ENCODE data around the gene CCNB2. TPM values are rescaled to one million over a fixed set of nuclear protein-coding genes. Genes with fewer than 3 reads are reported as not detected.
"Not testable (repeated sequence)": the region's sequence is repeated elsewhere in the genome, so short reads cannot be mapped to it uniquely, and the experiment has no call there.

CCNB2 gene
- total RNA-seq, 6 donors from 2014 or later: 1.7 to 4.9 (median 2.8) TPM; not detected in 1

DNA sequence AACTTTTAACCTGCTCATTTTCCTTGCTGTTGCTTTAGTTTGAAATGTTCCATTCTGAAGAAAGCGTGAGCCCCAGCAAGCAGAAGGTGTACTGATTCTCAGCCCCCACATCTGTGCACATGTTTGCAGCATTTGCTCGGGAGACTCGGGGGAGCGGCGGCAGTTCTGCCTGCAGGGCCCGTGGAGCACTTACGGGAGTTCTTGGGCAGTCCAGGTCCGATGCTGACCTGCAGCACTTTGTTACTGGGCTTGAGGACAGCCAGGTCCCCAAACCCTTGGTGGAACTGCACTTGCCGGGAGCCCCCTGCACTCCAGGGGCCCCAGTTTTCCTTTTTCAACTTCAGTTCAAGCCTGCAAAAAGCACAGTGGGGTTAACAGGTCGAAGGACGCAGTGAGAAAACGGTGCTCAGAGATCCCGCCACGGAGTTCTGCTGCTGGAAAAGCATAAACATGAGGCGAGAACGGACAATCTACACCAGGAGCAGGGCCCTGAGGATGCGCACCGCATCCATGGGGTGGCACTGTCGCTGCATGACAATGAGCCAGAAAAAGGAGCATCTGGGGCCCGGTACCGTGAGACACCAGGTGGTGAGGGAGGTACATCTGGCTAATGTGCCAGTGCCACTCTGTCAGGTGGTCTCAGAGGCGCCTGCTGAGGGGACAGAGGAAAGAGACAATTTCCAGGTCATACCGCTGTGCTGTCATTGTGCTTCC is 56.1 kb downstream of the CCNB2 start:
- TF ChIP-seq EP300 (IDR thresholded peaks at IDR 0.05) (no peak), POLR2A (IDR thresholded peaks at IDR 0.05) (no peak), POLR2AphosphoS5 (IDR thresholded peaks at IDR 0.05) (no peak)
- TF ChIP-seq, protein P1, sequence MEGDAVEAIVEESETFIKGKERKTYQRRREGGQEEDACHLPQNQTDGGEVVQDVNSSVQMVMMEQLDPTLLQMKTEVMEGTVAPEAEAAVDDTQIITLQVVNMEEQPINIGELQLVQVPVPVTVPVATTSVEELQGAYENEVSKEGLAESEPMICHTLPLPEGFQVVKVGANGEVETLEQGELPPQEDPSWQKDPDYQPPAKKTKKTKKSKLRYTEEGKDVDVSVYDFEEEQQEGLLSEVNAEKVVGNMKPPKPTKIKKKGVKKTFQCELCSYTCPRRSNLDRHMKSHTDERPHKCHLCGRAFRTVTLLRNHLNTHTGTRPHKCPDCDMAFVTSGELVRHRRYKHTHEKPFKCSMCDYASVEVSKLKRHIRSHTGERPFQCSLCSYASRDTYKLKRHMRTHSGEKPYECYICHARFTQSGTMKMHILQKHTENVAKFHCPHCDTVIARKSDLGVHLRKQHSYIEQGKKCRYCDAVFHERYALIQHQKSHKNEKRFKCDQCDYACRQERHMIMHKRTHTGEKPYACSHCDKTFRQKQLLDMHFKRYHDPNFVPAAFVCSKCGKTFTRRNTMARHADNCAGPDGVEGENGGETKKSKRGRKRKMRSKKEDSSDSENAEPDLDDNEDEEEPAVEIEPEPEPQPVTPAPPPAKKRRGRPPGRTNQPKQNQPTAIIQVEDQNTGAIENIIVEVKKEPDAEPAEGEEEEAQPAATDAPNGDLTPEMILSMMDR (IDR thresholded peaks at IDR 0.05): peak in 3 of 6 experiments; percentile 29 to 33 (median 32)
- H3K36me3 ChIP-seq: peaks cover 0 to 47% (median 15%) of the 10 kb centered on the region in 4 donors
- H3K27ac ChIP-seq: no peak overlapping the region
- H3K27me3 ChIP-seq: no peaks in the 10 kb centered on the region
- H3K4me1 ChIP-seq: peaks cover 2 to 10% (median 7%) of the 10 kb centered on the region in 4 donors
- no peak for ATAC-seq (ENCODE audit: low FRiP score in 2 of 2)
- H3K9me3 ChIP-seq: no peaks in the 10 kb centered on the region
- 88 to 92% methylated on average over 15 to 23 of the region's 23 CpGs for WGBS, 2 donors
- DNase-seq: peak in 1 of 2 donors; percentile 71
- H3K4me3 ChIP-seq: no peak overlapping the region

DNA sequence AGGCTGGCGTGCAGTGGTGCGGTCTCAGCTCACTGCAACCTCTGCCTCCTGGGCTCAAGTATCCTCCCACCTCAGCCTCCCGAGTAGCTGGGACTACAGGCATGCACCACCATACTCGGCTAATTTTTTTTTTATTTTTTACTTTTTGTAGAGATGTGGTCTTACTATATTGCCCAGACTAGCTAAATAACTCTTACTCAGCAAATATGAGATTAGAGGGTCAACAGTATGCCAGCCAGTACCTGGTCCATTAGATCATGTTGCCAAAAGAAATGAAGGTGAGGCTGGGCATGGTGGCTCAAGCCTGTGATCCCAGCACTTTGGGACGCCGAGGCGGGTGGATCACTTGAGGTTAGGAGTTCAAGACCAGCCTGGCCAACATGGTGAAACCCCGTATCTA is 57.1 kb downstream of the CCNB2 start:
- peaks cover 2 to 16% (median 8%) of the 10 kb centered on the region in 4 donors for H3K4me1 ChIP-seq
- not testable (repeated sequence) for H3K27ac ChIP-seq; H3K9me3 ChIP-seq; H3K4me3 ChIP-seq; ATAC-seq (ENCODE audit: low FRiP score in 2 of 2); H3K27me3 ChIP-seq; DNase-seq
- 96% methylated on average over 8 of the region's 8 CpGs for WGBS, 2 donors
- H3K36me3 ChIP-seq: peaks cover 0 to 39% (median 14%) of the 10 kb centered on the region in 4 donors

DNA sequence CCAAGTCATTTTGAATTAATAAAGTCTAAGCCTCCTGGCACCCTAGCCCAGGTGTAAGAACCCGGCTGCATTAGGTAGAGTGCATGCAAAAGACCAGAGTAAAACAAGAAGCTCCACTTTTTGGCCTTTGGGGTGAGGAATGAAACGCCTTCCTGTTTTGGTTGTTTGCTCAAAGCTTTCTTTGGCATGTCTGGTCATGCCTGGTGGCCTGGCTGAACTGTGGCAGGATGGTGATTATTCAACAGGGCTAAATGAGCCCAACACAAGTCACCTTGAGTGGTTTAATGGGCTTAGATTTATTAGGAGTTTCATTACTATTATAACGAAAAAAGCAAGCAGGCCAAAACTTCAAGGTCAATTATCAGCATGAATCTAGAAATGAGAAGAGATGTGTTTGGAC is 60.8 kb downstream of the CCNB2 start:
- H3K27ac ChIP-seq: peak overlapping the region in 2 of 4 donors; percentile 55 to 72
- DNase-seq: no peak
- no peaks in the 10 kb centered on the region for H3K9me3 ChIP-seq
- H3K4me3 ChIP-seq: no peak overlapping the region
- WGBS, 2 donors: 72 to 79% methylated on average over 3 of the region's 3 CpGs
- no peak for ATAC-seq (ENCODE audit: low FRiP score in 2 of 2)
- H3K27me3 ChIP-seq: no peaks in the 10 kb centered on the region
- peaks cover 0 to 16% (median 10%) of the 10 kb centered on the region in 4 donors for H3K4me1 ChIP-seq
- no peak for TF ChIP-seq EP300 (IDR thresholded peaks at IDR 0.05)
- TF ChIP-seq, protein P1 (IDR thresholded peaks at IDR 0.05): no peak
- no peak for TF ChIP-seq POLR2AphosphoS5 (IDR thresholded peaks at IDR 0.05)
- no peak for TF ChIP-seq POLR2A (IDR thresholded peaks at IDR 0.05)
- H3K36me3 ChIP-seq: peaks cover 0 to 17% (median 11%) of the 10 kb centered on the region in 4 donors

DNA sequence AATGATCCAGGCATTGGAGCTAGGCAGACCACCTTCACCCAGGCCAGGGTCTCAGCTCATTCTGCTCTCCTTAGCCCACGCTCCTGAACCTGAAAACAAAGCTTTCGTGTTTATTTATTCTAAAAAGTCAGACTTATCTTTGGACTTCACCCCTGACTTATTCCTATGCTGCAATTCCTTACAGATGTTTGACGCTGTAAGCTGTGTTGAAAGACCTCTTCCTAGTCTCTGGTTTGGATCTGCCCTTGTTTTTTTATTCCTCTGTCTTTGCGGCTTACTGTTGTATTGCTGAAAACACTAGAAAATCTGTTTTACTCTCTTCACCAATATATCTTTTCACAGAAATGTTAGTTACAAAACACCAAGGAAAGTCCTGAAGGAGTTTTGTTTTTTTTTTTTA is 61.2 kb downstream of the CCNB2 start:
- 53 to 64% methylated on average over 4 of the region's 4 CpGs for WGBS, 2 donors
- Histone ChIP-seq H3K9me3 (no peaks in the 10 kb centered on the region), H3K27me3 (no peaks in the 10 kb centered on the region), H3K36me3 (peaks cover 0 to 19% (median 8%) of the 10 kb centered on the region in 4 donors), H3K27ac (peak overlapping the region in 2 of 4 donors; percentile 55 to 72), H3K4me3 (no peak overlapping the region), H3K4me1 (peaks cover 0 to 16% (median 10%) of the 10 kb centered on the region in 4 donors)
- TF ChIP-seq, protein P1 (IDR thresholded peaks at IDR 0.05): no peak
- TF ChIP-seq EP300 (IDR thresholded peaks at IDR 0.05) (no peak), POLR2A (IDR thresholded peaks at IDR 0.05) (no peak), POLR2AphosphoS5 (IDR thresholded peaks at IDR 0.05) (no peak)
- DNase-seq: no peak
- ATAC-seq (ENCODE audit: low FRiP score in 2 of 2): no peak

DNA sequence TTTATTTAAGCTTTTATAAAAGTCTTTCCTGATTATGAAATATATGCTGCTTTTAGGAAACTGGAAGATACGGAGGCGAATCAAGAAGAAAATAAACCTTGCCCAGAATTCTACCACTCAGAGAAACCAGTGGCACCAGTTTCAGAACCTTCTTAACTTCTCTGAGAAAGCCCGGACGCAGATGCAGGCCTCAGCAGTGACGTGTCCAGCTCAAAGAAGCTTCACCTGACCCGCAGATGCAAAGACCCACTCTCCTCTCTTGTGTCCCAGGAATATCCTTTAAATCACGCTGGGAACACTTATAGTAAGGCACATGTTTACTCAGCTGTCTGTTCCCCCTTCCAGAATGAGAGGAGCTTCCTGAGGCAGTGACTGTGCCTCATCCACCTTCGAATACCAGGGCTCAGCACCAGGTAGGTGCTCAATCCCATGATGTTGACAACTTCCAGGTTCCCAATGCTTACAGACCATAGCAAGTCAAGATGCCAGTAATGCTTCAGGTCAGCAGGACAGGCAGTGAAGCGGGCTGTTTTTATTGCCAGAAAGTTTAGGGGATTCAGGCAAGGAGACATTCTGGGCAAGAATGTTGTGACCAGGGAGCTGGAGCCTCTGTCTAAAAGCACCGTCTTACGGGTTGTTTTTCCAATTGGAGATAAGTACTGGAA is 61.8 kb downstream of the CCNB2 start:
- ATAC-seq (ENCODE audit: low FRiP score in 2 of 2) (peak in 1 of 2 donors; percentile 19), DNase-seq (peak in 1 of 2 donors; percentile 68)
- TF ChIP-seq, protein P1 (IDR thresholded peaks at IDR 0.05): no peak
- TF ChIP-seq POLR2A (IDR thresholded peaks at IDR 0.05): no peak
- no peak for TF ChIP-seq POLR2AphosphoS5 (IDR thresholded peaks at IDR 0.05)
- no peak for TF ChIP-seq EP300 (IDR thresholded peaks at IDR 0.05)
- H3K9me3 ChIP-seq: no peaks in the 10 kb centered on the region
- H3K4me1 ChIP-seq: peaks cover 0 to 16% (median 10%) of the 10 kb centered on the region in 4 donors
- peak overlapping the region in 2 of 4 donors; percentile 55 to 72 for H3K27ac ChIP-seq
- WGBS, 2 donors: 51 to 75% methylated on average over 10 to 11 of the region's 11 CpGs
- no peak overlapping the region for H3K4me3 ChIP-seq
- H3K36me3 ChIP-seq: peaks cover 0 to 22% (median 6%) of the 10 kb centered on the region in 4 donors
- no peaks in the 10 kb centered on the region for H3K27me3 ChIP-seq
